GM19238 (cell line): ENCODE data around the gene SMYD3.
"Not testable (repeated sequence)": the region's sequence is repeated elsewhere in the genome, so short reads cannot be mapped to it uniquely, and the experiment has no call there.

Experiments
- DNase-seq: peaks from one replicate; pipeline ENCODE4 v3.0.0; 2011; ENCODE audit warnings: low spot score; ENCODE audit not compliant: insufficient read length

The SMYD3 gene

DNA sequence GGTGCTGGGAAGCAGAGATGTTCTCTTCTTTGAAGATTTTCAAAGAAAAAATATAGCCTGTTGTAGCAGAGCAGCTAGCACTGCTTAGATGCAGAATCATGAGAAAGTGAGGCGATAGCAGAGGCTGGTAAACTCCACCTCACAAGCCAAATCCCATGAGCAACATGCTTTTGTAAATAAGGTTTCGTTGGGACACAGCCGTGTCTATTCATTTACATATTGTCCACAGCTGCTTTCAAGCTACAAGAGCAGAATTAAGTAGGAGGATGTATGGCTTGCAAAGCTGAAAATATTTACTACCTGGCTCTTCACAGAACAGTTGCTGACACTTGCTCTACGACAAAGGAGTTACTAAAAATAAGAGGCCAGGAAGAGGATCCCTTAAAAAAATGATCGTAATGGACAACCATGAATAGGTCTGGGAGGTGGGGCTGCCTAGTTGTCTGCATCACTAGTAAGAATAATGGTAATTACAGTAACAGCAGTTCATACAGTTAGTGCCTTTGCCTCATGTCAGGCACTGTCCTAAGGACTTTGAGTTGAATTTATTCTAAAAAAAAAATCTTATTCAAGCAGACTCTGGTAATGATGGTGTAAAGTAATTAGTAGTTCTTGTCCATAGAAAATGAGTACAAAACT lies 730.3 kb downstream of the SMYD3 start:
- no peak for DNase-seq

DNA sequence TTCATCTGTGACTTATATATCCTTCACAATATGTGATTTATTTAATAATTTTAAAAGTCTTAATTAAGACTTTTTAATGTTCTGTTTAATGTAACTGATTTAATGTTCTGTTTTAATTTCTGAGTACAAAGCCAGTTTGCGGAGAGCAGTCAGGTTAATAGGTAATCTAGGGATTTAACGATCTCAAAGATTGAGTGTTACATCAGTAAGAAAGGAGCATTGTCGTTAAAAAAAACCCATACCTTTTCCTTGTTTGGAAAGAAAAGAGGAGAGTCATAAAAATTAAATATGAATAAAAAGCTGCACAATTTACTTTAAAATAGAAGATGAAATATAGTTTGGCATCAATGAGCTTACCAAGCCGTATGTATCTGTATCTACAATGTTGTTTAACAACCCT lies 730.9 kb downstream of the SMYD3 start:
- DNase-seq = no peak

DNA sequence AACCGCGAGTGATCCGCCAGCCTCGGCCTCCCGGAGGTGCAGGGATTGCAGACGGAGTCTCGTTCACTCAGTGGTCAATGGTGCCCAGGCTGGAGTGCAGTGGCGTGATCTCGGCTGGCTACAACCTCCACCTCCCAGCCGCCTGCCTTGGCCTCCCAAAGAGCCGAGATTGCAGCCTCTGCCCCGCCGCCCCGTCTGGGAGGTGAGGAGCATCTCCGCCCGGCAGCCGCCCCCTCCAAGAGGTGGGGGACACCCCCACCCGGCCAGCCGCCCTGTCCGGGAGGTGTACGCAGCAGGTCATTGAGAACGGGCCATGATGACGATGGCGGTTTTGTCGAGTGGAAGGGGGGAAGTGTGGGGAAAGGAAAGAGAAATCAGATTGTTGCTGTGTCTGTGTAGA lies 732.1 kb downstream of the SMYD3 start:
- DNase-seq = not testable (repeated sequence)

DNA sequence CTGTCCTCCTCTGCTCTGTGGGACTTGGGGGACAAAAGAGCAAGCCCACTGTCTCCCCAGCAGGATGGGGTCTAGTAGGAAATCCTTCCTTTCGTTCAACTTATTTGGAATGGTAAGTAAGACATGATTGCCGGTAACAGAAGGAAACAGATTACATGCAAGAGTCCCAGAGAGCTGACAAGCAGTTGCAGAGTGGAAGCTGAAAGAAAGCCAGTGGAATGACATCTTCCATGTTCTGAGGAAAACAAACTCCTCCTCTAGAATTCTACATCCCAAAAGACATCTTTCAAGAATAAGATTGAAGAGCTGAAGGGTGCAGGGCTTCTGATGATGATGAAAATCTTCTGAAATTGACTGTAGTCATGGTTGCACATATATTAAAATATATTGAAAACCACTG lies 732.9 kb downstream of the SMYD3 start:
- DNase-seq = no peak

DNA sequence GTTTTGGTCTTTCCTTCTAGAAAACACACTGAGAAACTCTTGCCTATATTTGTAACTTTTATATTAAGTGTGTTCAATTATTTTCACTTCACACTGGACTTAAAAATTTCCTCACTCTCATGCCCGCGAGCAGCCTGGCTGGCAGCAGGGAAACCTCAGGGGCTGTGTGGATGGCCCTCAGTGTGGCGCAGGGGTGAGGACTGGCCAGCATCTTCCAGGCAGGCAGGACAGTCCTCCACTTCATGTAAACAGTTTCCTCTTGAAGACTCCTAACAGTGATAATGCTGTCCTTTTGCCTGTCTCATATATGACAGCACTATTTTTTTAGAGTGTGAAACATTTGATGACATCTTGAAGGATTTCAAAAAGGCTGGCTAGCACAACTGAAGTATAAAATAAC lies 733.7 kb downstream of the SMYD3 start:
- no peak for DNase-seq

DNA sequence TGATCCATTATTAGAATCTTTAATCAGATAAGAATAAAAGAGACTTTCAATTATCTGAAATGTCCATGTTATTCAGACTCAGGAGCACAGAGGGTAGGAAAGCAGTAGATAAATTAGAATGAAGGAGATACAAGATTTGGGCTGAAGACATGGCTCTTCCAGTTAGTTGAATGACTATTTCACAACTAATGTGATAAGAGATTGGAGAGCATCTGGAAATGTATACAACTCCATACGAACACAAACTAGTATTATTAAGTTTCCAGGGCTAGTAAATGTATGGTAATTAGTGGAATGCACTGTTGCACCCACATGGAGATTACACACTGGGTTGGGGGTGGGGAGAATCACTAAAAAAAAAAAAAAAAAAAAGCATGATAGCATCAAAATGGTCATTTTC lies 734.3 kb downstream of the SMYD3 start:
- DNase-seq = no peak

DNA sequence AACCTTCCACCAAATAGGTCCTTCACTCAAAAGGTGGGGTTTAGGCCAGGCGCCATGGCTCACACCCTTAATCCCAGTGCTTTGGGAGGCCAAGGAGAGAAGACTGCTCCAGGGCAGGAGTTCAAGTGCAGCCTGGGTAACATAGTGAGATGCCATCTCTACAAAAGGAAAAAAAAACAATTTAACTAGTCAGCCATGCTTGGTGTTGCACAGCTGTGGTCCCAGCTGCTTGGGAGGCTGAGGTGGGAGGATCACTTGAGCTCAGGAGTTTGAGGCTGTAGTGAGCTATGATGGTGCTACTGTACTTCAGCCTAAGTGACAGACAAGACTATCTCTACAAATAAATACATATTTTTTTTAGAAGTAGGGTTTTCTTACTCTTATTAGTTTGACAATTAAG lies 734.8 kb downstream of the SMYD3 start:
- DNase-seq = no peak

DNA sequence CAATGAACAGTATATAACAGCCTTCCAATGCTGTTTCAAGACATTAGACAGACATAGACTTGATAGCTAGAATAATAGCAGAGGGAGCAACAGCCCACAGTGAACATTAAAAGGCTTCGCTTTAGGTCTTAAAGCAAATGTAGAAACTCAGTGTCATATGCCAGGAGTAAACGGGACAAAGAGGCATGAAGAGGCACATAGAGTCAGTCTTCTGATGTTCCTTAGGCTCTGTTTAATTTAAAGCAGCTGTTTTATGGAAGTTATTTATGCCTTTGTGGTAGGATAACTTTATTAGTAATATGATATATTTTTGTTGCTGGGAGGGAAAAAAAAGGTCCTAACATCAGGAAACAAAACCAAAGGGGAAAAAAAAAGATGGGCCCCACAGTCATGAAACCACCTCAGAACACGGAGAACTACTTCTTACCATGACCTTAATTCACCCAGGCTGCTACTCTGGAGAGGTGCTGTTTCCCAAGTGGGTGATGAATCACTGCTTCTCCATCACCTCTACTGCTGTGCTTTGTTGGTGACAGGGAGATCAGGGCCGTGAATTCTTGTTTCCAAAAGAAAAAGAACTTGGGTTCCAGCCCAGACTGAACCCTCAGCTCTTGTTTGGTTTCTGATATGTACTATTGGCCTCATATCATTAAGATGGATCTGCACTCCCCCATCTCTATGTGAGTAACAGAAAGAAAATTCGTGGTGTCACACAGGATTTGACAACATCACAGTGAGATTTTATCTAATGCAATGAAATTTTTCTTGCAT lies 735.4 kb downstream of the SMYD3 start:
- no peak for DNase-seq

DNA sequence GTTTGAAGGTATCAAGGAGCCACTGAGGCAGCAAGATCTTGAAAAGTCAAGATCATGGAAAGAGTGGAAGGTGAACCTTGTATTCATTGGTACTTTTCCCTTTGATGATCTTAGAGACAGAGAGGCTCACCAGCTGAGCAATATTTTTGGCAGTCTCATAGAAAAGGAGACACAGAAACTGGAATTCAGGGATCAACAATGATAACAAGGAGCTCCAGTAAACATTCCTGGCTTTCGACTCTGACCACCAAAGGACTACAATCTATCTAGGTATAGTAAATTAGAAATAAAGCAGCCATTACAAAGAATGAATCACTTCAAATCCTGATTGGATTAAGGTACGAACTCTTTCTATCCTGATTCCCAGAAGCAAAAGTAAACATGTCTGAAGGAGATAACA lies 736.9 kb downstream of the SMYD3 start:
- no peak for DNase-seq

DNA sequence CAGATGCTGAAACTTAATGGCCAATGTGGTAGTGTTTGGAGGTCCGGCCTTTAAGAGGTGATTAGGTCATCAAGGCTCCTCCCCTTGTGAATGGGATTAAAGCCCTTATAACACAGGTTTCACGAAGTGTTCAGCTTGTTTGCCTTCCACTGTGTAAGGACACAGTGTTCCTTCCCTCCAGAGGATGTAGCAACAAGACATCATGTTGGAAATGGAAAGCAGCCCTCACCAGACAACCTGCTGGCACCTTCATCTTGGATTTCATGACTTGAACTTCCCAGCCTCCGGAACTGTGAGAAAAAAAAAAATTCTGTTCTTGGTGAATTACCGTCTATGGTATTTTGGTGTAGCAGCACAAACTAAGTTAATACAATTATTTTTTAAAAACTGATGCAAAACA lies 738.5 kb downstream of the SMYD3 start:
- no peak for DNase-seq

DNA sequence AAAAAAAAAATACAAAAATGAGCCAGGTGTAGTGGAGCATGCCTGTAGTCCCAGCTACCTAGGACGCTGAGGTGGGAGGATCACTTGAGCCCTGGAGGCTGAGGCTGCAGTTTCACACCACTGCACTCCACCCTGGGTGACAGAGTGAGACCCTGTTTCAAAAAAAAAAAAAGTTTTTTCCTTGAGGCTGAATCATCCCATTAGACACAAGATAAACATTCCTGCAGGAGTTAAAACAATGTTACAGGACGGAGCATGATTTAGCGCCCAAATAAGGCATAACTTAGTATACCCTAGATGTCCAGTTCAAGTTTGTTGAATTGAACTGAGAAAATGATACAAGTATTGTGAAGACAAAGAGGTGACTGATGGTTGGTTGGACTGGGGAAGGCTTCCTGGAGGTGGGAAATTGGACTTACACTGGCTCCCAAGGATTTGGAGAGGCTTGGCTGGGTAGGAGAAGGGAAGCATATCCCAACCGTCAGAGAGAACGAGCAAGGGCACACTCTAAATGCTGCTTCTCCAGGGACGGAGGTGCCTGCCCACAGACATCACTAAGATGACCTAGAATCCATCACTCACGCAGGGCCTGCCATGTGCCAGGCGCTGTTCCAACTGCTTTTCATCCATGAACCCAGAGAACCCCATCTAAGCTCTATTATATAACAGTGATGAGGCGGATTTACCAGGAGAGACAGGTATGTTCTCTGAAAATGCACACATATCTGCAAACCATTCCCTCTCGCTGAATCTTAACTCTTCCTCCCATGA lies 741.7 kb downstream of the SMYD3 start:
- DNase-seq = no peak

DNA sequence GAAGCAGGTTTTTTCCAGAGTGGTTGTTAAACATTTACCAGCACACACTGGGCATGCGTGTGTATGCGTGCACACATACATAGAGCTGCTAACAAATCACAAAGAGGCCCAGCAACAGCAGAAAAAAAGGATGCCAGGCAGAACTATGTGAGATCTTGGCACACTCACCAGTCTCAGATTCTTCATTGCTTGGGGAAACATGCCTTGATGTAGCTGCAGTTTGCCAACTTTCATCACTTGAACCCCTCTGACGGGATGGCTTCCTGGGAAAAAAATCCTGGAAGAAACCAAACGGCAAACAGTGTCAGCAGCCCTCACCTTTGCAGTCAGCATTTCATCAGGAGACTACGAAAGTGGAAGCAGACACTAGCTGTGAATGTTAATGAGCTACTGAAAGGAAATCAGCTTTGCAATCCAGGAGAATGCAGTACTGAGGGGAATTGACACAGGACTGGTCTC lies 743.2 kb downstream of the SMYD3 start:
- DNase-seq = no peak

DNA sequence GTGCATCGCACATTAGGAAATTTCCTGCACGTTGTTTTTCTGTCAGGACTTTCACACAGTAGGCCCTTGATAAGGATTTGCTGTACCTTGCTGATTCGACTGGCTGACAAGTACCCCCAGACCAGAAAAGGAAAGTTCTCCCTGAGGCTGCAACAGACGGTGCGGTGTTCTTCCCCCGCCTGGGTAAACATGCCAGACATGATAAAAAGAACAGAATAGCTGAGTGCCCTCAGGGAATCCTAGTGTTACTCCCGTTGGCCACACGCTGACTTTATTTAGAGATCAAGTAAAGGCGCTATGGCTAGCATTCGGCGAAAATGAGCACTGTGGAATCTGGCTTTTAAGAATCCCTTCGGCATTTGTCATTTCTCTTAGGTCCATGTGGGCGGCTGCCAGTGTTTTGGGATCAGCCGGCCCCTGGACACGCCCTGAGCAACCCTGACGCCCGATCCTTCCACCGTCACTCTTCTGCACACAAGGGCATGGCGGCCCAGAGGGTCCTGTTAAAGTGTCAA lies 744.6 kb downstream of the SMYD3 start:
- no peak for DNase-seq

DNA sequence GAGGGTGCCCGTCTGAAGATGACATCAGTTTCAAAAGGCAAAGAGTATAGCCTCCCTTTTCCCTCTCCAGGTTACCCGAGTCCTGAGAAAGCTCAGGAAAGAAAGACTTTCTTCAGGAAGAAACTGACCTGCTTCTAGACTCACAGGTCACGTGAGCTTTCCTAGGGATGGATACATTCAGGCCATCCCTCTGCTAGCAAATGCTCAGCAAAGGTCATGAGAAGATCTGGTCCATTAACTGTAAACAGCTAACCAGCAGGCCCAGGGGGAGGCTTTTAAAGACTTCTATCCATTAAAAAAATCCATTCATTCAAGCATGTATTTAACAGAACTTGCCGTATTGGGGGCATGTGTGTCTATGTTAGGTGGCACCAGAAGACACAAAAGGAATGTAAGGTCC lies 746.8 kb downstream of the SMYD3 start:
- DNase-seq = no peak

DNA sequence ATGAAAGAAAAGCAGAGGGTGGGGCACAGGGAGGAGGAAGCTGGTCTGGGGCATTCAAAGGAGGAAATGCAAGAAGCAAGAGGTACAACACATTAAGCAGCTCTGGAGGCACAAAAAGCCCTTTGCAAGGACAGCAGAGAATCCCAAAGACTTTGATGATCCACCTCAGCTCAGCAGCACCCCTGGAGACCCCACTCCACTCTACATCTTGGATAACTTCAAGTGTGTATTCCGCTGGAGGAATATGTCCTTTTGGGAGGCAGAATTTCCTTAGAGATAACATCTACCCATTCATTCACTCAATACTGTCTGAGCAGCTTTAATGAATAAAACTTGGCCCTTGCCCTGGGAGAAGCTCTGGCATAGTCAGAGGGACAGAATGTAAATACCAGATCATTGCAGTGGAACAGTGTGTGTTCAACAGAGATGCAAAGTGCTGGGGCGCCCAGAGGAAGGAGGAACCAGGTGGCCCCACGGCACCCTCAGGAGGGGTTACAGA lies 752.6 kb downstream of the SMYD3 start:
- no peak for DNase-seq

DNA sequence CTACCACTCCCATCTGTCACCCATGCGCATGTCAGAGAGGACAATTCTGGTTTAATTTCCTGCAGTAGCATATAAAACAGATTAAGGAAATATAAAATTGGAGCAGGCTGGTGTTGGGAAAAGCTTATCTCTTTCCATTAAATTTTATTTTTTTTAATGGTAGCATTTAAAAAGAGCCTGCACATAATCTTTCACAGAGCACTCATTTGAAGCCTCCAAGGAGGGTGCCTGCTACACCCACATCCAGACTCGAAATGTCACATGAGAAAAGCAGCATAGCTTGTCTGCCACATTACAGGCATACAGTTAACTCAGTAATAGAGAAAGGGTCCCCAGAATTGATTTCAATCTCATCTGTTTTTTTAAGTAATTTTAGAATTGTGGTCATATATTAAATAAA lies 753.3 kb downstream of the SMYD3 start:
- DNase-seq = no peak

DNA sequence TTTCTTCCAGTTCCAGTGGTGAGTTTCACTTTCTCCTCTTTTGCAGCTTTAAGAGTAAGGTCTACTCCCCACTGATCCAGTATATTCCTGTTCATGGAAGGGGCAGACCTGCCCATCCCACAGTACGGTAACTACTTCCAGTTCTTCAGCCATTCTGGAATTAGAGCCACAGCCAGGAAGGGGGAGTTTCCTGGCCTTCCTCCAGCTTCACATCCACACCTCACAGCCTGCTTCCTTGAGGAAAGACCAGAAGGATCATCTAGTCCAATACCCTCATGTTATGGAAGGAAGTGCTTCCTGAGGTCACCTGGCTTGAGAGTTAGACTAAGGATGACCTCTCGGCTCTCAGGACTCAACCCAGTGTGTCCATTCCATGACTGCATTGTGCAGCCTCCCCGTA lies 754.5 kb downstream of the SMYD3 start:
- no peak for DNase-seq

DNA sequence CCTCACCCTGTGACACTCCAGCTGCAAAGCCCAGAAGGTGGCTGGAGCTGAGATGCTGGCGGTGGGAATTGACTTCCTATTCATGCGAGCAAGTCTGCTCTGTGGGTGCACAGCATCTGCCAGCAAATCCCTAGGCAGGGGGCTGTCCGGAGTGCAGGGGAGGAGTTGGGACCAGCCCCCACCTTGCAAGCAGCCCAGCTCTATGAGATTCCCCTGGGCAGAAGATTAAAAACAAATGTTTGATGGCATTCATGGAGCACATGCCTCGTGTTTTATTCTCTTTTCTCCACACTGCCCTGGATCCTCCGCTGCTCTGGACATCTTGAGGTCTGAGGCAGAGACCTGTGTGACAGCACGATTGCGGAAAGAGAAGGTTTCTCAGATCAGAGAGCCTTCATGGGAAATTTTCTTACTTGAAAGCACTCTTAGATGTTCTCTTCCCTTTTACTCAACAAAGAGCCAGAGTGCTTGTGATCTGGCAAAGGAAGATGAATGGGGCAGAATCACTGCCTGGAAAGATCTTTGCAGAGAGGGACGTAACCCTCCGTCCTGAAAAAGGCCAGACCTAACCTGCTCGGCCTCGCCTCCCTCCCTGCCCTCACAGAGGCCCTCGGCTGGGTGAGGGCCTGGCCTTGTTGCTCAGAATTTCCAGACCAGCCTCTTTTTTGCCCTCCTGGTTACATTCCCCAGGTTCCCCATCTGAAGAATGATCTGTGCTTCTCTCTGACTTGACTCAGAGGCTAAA lies 755.2 kb downstream of the SMYD3 start:
- DNase-seq = no peak

DNA sequence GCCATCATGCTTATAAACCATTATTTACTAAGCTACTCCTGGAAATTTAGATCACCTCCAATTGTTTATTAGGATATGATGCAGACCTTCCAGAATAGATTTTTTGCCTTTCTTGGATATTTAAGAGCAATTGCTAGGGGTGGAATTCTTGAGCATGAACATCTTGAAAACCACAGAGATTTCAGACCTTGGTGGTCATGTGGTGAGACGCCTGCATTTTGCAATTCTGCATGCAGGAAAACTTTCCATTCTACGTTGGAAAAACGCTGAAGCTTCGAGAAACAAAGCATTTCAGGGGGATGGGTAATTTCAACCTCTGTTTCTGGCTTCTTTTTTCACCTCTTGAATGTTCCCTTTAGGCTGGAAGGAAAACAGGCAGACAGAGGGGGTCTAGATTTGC lies 756.0 kb downstream of the SMYD3 start:
- no peak for DNase-seq

DNA sequence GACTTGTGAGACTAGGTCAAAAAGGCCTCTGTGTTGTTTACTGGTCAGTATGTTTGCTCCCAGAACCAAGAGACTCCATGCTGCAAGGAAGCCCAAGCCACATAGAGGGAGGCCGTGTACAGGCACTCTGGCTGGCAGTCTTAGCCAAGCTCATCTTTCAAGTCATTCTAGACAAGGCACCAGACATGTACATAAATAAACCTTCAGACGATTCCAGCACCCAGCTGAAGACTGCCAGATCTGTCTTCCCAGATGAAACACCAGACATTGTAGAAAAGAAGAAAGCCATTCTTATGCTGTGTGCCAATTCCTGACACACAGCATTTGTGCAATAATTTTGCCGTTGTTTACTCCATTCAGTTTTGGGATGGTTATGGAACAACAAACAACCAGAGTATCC lies 756.8 kb downstream of the SMYD3 start:
- no peak for DNase-seq

DNA sequence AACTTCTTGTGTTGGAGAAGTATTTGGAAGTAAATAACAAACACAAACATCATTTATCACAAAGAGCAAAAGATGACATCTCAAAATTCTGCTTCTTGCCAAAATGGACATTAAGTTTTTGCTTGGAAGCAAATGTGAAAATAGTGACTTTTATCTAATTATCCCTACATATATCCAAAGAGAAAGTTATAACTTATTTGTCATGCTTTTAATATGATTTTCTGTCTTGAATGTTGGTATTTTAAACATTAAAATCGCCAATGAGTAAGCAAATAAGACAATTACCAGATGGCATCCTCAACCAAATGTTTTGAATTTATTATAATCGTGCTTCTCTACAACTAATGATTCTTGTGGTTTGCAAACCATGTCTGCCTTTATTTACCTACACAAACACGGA lies 758.0 kb downstream of the SMYD3 start:
- DNase-seq = no peak
